HG03354 (cell line): ENCODE results near the gene ADCY6.
"Not testable (repeated sequence)": the region's sequence is repeated elsewhere in the genome, so short reads cannot be mapped to it uniquely, and the experiment has no call there.

Experiments used
- ATAC-seq: cut with Tn5 transposase; IDR thresholded peaks from one replicate; pipeline ENCODE4 v1.9.1; 2021; ENCODE audit warnings: mild to moderate bottlenecking; ENCODE audit not compliant: unreplicated experiment, poor library complexity, severe bottlenecking

ADCY6 gene

GRCh38 chr12:48767521-48767920, 21.4 kb downstream of the ADCY6 start:
- no peak for ATAC-seq

DNA sequence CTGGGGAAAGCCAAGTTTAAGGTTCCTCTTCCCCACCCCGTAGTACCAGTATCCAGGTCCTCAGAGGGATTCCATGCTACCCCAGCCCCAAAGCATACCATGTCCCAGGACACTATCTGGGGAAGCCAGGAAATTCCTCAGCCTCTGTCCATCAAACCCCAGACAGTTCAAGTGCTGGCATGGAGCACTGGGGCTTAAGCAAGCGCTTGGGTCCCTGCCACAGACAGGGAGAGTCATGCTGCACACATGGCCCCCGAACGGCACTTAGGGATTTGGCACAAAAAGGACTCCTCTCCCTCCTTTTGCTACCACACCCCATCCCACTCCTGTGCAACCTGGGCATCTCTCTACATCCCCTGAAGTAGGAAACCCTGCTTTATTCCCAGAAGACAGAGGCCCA, 21.8 kb downstream of the ADCY6 start:
- no peak for ATAC-seq

- ATAC-seq = no peak
Measured at GRCh38 chr12:48765753-48766162, 23.1 kb downstream of the ADCY6 start.

GRCh38 chr12:48764521-48764920, 24.4 kb downstream of the ADCY6 start:
- ATAC-seq = no peak

DNA sequence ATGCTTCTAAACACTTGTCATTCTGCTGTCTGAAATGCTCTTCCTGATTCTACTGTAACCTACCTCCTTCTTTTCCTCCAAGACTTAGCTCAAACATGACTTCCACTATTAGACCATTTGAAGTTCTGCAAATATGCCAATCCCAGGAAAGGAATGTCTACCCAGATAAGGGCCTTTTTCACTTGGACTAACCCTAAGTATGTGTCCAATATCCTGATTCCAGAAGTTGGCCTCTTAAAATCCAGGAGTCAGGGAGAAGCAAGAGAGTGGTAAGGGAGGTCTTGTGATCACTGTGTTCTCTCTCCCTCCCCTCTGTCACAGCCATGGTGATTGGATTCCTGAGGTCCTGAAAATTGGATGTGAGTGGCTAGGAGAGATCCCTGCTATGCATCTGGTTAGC, 30.2 kb downstream of the ADCY6 start:
- ATAC-seq = no peak

GRCh38 chr12:48758186-48758585, 30.7 kb downstream of the ADCY6 start:
- ATAC-seq = no peak

GRCh38 chr12:48750769-48751356, 38.0 kb downstream of the ADCY6 start:
- no peak for ATAC-seq

DNA sequence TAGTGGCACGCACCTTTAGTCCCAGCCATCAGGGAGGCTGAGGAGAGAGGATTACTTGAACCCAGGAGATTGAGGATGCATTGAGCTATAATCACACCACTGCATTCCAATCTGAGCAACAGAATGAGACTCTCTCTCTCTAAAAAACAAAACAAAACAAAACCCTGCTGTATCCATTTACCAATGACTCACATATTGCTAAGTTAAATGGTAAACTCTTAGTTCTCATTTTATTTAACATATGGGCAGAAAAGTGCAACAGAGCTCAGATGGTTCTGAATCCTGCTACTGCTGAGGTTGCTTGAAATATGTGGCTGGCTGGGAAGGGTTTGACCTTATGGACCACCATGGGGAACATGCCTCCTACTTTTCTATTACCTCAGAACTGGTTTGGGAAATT, 38.7 kb downstream of the ADCY6 start:
- ATAC-seq = no peak

DNA sequence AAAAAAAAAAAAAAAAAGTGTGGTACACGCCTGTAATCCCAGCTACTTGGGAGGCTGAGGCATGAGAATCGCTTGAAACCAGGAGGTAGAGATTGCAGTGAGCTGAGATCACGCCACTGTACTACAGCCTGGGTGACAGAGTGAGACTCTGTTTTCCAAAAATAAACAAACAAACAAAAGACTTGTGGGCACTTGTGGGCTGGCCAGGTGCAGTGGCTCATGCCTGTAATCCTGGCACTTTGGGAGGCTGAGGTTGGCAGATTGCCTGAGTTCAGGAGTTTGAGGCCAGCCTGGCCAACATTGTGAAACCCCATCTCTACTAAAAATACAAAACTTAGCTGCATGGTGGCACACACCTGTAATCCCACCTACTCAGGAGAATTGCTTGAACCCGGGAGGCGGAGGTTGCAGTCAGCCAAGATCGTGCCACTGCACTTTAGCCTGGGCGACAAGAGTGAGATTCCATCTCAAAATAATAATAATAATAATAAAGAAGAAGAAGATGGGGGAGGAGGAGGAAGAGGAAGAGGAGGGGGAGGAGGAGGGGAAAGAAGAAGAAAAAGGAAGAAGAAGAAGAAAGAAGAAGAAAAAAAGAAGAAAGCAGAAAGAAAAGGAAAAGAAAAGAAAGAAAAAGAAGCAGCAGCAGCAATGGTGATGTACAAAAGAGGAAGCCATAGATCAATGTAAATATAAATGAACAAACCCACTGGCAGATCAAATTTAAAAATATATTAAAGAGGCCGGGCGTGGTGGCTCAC, 44.5 kb downstream of the ADCY6 start:
- no peak for ATAC-seq

GRCh38 chr12:48739618-48740269, 49.1 kb downstream of the ADCY6 start:
- ATAC-seq = no peak

- no peak for ATAC-seq
Measured at GRCh38 chr12:48736456-48736855, 52.4 kb downstream of the ADCY6 start.

DNA sequence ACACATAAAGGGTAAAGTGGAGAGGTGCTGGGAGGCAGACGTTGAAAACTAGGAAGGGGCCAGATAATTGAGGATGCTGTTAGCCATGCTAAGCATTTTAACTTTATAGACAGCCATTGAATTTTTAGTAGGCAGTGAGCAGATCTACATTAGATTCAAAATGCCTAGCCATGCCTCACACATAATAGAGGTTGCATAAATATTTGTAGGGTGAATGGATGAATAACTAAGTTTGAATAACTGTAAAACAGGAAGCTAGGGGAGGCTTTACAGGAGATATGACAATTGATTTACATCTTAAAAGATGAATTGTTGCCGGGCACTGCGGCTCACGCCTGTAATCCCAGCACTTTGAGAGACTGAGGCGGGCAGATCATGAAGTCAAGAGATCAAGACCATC, 60.1 kb downstream of the ADCY6 start:
- ATAC-seq = no peak

DNA sequence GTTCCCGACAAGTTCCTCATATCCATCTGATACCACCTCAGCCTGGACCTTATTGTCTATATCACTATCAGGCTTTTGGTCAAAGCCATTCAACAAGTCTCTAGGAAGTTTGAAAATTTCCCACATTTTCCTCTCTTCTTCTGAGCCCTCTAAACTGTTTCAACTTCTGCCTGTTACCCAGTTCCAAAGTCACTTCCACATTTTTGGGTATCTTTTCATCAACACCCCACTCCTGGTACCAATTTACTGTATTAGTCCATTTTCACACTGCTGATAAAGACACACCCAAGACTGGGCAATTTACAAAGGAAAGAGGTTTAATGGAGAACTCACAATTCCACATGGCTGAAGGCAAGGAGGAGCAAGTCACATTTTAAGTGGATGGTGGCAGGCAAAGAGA, 68.2 kb downstream of the ADCY6 start:
- ATAC-seq = not testable (repeated sequence)

DNA sequence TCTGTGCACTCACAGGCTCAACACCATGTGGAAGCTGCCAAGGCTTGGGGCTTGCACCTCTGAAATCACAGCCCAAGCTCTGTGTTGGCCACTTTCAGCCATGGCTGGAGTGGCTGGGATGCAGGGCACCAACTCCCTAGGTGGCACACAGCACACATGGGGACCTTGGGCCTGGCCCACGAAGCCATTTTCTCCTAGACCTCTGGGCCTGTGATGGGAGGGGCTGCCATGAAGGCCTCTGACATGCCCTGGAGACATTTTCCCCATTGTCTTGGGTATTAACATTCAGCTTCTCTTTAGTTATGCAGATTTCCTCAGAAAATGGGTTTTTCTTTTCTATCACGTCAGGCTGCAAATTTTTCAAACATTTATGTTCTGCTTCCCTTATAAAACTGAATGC, 68.7 kb downstream of the ADCY6 start:
- ATAC-seq = not testable (repeated sequence)

GRCh38 chr12:48719002-48719401, 69.9 kb downstream of the ADCY6 start:
- ATAC-seq = not testable (repeated sequence)

DNA sequence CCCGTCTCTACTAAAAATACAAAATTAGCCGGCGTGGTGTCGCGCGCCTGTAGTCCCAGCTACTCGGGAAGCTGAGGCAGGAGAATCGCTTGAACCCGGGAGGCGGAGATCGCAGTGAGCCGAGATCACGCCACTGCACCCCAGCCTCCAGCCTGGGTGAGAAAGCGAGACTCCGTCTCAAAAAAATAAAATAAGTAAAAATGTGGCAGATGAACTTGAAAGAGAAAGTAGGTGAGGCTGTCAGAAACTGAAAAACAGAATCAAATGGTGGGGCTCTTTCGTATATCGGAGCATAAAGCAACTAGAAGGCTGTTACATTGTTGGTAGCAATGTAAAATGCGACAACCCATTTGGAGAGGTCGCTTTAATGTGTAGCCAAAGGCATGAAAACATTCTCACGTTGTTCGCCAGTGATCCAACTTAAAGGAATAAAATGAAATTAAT, 71.6 kb downstream of the ADCY6 start:
- peak; percentile 5 for ATAC-seq

GRCh38 chr12:48716493-48717251, 72.2 kb downstream of the ADCY6 start, which contains the start of gene CCNT1:
TSS of gene CCNT1 (minus strand) at chr12:48716707. CDS start at chr12:48716675, 32 bp downstream.
- ATAC-seq = peak; percentile 98
